GM12878 (cell line): ENCODE measurements around the gene MTFP1. TPM values are rescaled to one million over a fixed set of nuclear protein-coding genes. Genes with fewer than 3 reads are reported as not detected.

Source experiments
- ATAC-seq: fragments of 200-7000 bp; cut with Tn5 transposase; 3 replicates; pipeline ENCODE4 v1.9.1; 2020; ENCODE audit warnings: mild to moderate bottlenecking, moderate library complexity
- BruUV-seq: library from RNA; stranded (reverse); fragments of 400-500 nt; replicated peaks from 2 replicates; lab custom pipeline; 2021; lab: Mats Ljungman, UMichigan
- CTCF ChIA-PET: fragments of 300-600 bp; sonication (Branson Sonifier 250); formaldehyde crosslinking; extraction: SDS; loops from one replicate; lab custom pipeline; 2021; ENCODE audit warnings: inconsistent platforms; lab: Yijun Ruan, JAX
- POLR2A ChIA-PET: fragments of 350-600 bp; formaldehyde crosslinking; extraction: SDS; loops from one replicate; lab custom pipeline; 2021; ENCODE audit warnings: inconsistent platforms; lab: Charles Lee
- RAD21 ChIA-PET: fragments of 300-600 bp; sonication (Branson Sonifier 250); formaldehyde crosslinking; loops from one replicate; lab custom pipeline; 2023; ENCODE audit warnings: antibody characterized with exemption; ENCODE audit not compliant: unreplicated experiment; lab: Charles Lee
- SMC1A ChIA-PET: fragments of 300-600 bp; sonication (Branson Sonifier 250); formaldehyde crosslinking; loops from one replicate; lab custom pipeline; 2023; ENCODE audit not compliant: unreplicated experiment, uncharacterized antibody; lab: Charles Lee
- DNase-seq: peaks from one replicate; pipeline ENCODE4 v3.0.0-alpha.2; 2011; ENCODE audit warnings: low read depth, low spot score
- FAIRE-seq: peaks from 3 replicates; lab custom pipeline; 2011; peaks lifted over from hg19 to GRCh38; lab: Jason Lieb, UNC
- H2AFZ ChIP-seq: 2 replicates; pipeline ENCODE4 v1.6.0; 2011; ENCODE audit warnings: low read depth, low read length, control low read depth; ENCODE audit not compliant: control insufficient read depth
- H3K27ac ChIP-seq: 2 replicates; pipeline ENCODE4 v1.5.1; 2011; ENCODE audit warnings: control low read depth; ENCODE audit not compliant: control insufficient read depth, insufficient read depth
- H3K27me3 ChIP-seq, 2 experiments: replicated peaks in 1 of 2; 2 replicates each; pipeline versions ENCODE4 v1.6.0 to v1.6.1; 2011; ENCODE audit warnings: low read length in 1 of 2; ENCODE audit not compliant: control insufficient read depth in 2 of 2, insufficient read depth in 2 of 2
- H3K36me3 ChIP-seq, 2 experiments: 2 replicates each; pipeline ENCODE4 v1.5.1; 2011; ENCODE audit warnings: low read length in 1 of 2; ENCODE audit not compliant: control insufficient read depth in 2 of 2, insufficient read depth in 2 of 2
- H3K4me1 ChIP-seq: 2 replicates; pipeline ENCODE4 v1.6.1; 2011; ENCODE audit warnings: mild to moderate bottlenecking, low read length, moderate library complexity, mixed read lengths; ENCODE audit not compliant: control insufficient read depth, insufficient read depth
- H3K4me2 ChIP-seq: 2 replicates; pipeline ENCODE4 v1.6.0; 2011; ENCODE audit warnings: control low read depth; ENCODE audit not compliant: control insufficient read depth, insufficient read depth
- H3K4me3 ChIP-seq: fragments of 200-600 bp; sonication (generic); 2 replicates; pipeline ENCODE4 v1.5.1; 2016
- H3K79me2 ChIP-seq: 2 replicates; pipeline ENCODE4 v1.6.0; 2011; ENCODE audit warnings: low read length; ENCODE audit not compliant: control insufficient read depth, insufficient read depth
- H3K9ac ChIP-seq: 2 replicates; pipeline ENCODE4 v1.8.0; 2011; ENCODE audit warnings: low read length, control low read depth, mixed read lengths; ENCODE audit not compliant: control insufficient read depth, insufficient read depth
- H3K9me3 ChIP-seq: replicated peaks from 3 replicates; pipeline ENCODE4 v1.5.1; 2011; ENCODE audit warnings: mild to moderate bottlenecking, low read length; ENCODE audit not compliant: control insufficient read depth, insufficient read depth
- H4K20me1 ChIP-seq: 2 replicates; pipeline ENCODE4 v1.6.0; 2011; ENCODE audit not compliant: control insufficient read depth, insufficient read depth
- BCLAF1 ChIP-seq: fragments of 450-650 bp; IDR thresholded peaks from 2 replicates; pipeline ENCODE4 v1.6.1; 2017; ENCODE audit warnings: antibody characterized with exemption, mild to moderate bottlenecking, moderate library complexity
- BHLHE40 ChIP-seq, 2 experiments: fragments of 450-650 bp in 1 of 2; IDR thresholded peaks; 2 replicates each; pipeline ENCODE4 v1.6.1; 2011 to 2017; ENCODE audit warnings: low read depth in 2 of 2, borderline replicate concordance in 1 of 2, improper control_type of control experiment in 1 of 2, low read length in 1 of 2, mild to moderate bottlenecking in 1 of 2
- CHD4 ChIP-seq: fragments of 200-600 bp; sonication (generic); IDR thresholded peaks from 2 replicates; pipeline ENCODE4 v1.6.1; 2016; ENCODE audit warnings: mild to moderate bottlenecking
- EP300 ChIP-seq, 2 experiments: fragments of 150-350 bp in 1 of 2; IDR thresholded peaks; 2 replicates each; pipeline ENCODE4 v1.6.1; 2011 to 2012; ENCODE audit warnings: low read depth in 2 of 2, low read length in 2 of 2, borderline replicate concordance in 1 of 2, improper control_type of control experiment in 1 of 2, inconsistent platforms in 1 of 2; ENCODE audit not compliant: control insufficient read depth in 1 of 2
- FOS ChIP-seq: IDR thresholded peaks from 3 replicates; pipeline ENCODE4 v1.6.1; 2011; ENCODE audit warnings: borderline replicate concordance; ENCODE audit not compliant: insufficient read length; ENCODE audit errors: extremely low read depth
- IKZF1 ChIP-seq: fragments of 450-650 bp; conservative IDR thresholded peaks from 2 replicates; pipeline ENCODE4 v1.6.1; 2017; ENCODE audit warnings: antibody characterized with exemption, mild to moderate bottlenecking
- JUNB ChIP-seq: IDR thresholded peaks from 2 replicates; pipeline ENCODE4 v1.6.1; 2016; ENCODE audit warnings: antibody characterized with exemption, mild to moderate bottlenecking
- KLF5 ChIP-seq: fragments of 450-650 bp; IDR thresholded peaks from 2 replicates; pipeline ENCODE4 v1.6.1; 2014; ENCODE audit warnings: mild to moderate bottlenecking; ENCODE audit not compliant: partially characterized antibody
- MEF2A ChIP-seq: IDR thresholded peaks from 2 replicates; pipeline ENCODE4 v1.6.1; 2011; ENCODE audit warnings: low read depth, mild to moderate bottlenecking, low read length, moderate library complexity; ENCODE audit not compliant: insufficient read depth
- MYC ChIP-seq: IDR thresholded peaks from 2 replicates; pipeline ENCODE4 v1.6.1; 2011; ENCODE audit warnings: mild to moderate bottlenecking, low read length, moderate library complexity, inconsistent platforms; ENCODE audit not compliant: insufficient read depth, insufficient replicate concordance, insufficient read length, severe bottlenecking
- NBN ChIP-seq: fragments of 450-650 bp; IDR thresholded peaks from 2 replicates; pipeline ENCODE4 v1.6.1; 2016
- NFIC ChIP-seq: IDR thresholded peaks from 2 replicates; pipeline ENCODE4 v1.6.1; 2012; ENCODE audit warnings: low read depth, mild to moderate bottlenecking, inconsistent platforms, low read length, moderate library complexity
- NR2F1 ChIP-seq: fragments of 450-650 bp; conservative IDR thresholded peaks from 2 replicates; pipeline ENCODE4 v1.6.1; 2017; ENCODE audit warnings: mild to moderate bottlenecking
- POLR2AphosphoS2 ChIP-seq: IDR thresholded peaks from 2 replicates; pipeline ENCODE4 v1.6.1; 2011; ENCODE audit warnings: low read depth, mild to moderate bottlenecking, low read length, improper control_type of control experiment, moderate library complexity
- POU2F2 ChIP-seq: IDR thresholded peaks from 3 replicates; pipeline ENCODE4 v1.6.1; 2011; ENCODE audit warnings: low read depth, mild to moderate bottlenecking, low read length, borderline replicate concordance
- RB1 ChIP-seq: fragments of 450-650 bp; formaldehyde crosslinking; IDR thresholded peaks from 2 replicates; pipeline ENCODE4 v1.6.1; 2017; ENCODE audit warnings: mild to moderate bottlenecking, borderline replicate concordance
- RCOR1 ChIP-seq: conservative IDR thresholded peaks from 2 replicates; pipeline ENCODE4 v1.6.1; 2012; ENCODE audit warnings: low read depth, low read length, improper control_type of control experiment
- SMAD1 ChIP-seq: fragments of 450-650 bp; IDR thresholded peaks from 2 replicates; pipeline ENCODE4 v1.6.1; 2018; ENCODE audit warnings: mild to moderate bottlenecking, low read depth; ENCODE audit not compliant: partially characterized antibody
- TARDBP ChIP-seq: IDR thresholded peaks from 2 replicates; pipeline ENCODE4 v1.6.1; 2016; ENCODE audit warnings: borderline replicate concordance
- ZNF24 ChIP-seq: fragments of 450-650 bp; IDR thresholded peaks from 2 replicates; pipeline ENCODE4 v1.6.1; 2017; ENCODE audit warnings: antibody characterized with exemption, mild to moderate bottlenecking
- ZNF274 ChIP-seq: IDR thresholded peaks from one replicate; pipeline ENCODE4 v1.8.0; 2011; ENCODE audit not compliant: insufficient read length, insufficient read depth
- WGBS: methylation state at CpG from one replicate; pipeline ENCODE4 v1.1.6; 2016; ENCODE audit warnings: low lambda C conversion rate; ENCODE audit not compliant: insufficient replicate concordance, insufficient coverage; ENCODE audit errors: missing lambda C conversion rate; 5-methylcytosine and 5-hydroxymethylcytosine counted together
- in situ Hi-C: fragments of 300-500 bp; cut with MboI; formaldehyde crosslinking; loops from 9 replicates; pipeline ENCODE4 v1.14.3; 2018; ENCODE audit warnings: mixed read lengths
- intact Hi-C: fragments of 100-400 bp; cut with micrococcal nuclease; formaldehyde crosslinking; loops from one replicate; pipeline ENCODE4 v1.14.2; 2022; ENCODE audit not compliant: unreplicated experiment
- polyA plus RNA-seq, 11 experiments: library from polyadenylated mRNA; depleted of rRNA in 4 of 11; unstranded in 6 of 11; stranded (reverse) in 5 of 11; fragments of >200 nt; fragmentation: Nextera tagmentation in 4 of 11; fragmentation: Illumina TruSeq in 1 of 11; extraction: Ambion mirVana in 4 of 11; extraction: Trizol in 1 of 11; gene quantifications; 1 replicate in 1 of 11; 2 replicates in 10 of 11; pipeline versions ENCODE4 v1.2.1 to v1.2.3, GENCODE V29; 2011 to 2016; ENCODE audit warnings: inconsistent platforms in 2 of 11, missing spikeins in 2 of 11, low read depth in 1 of 11
- total RNA-seq, 4 experiments: library from RNA; depleted of rRNA in 3 of 4; stranded (reverse); fragments of >200 nt in 3 of 4; fragmentation: Illumina TruSeq in 1 of 4; extraction: Trizol in 1 of 4; gene quantifications; 2 replicates each; pipeline versions ENCODE4 v1.2.1 to v1.2.3, GENCODE V29; 2013 to 2021

The MTFP1 gene
- total and polyA plus RNA-seq, 10 of the 15 experiments (the other 5 are each of a cell fraction or from before 2014, with no cell fraction given): 20.5 to 133 (median 59.8) TPM

GRCh38 chr22:30386960-30387827, 38.4 kb upstream of the MTFP1 start, which contains the start of gene RNF215:
RNF215 (minus strand) TSS chr22:30387411; CDS start chr22:30387313, 98 bp downstream.
- peak within 1 kb of the TSS; percentile 89 for H3K4me2 ChIP-seq
- H4K20me1 ChIP-seq: no peaks in the 10 kb centered on the region
- 5% methylated on average over 36 of the region's 95 CpGs for WGBS
- peak within 1 kb of the TSS; percentile 58 for H3K9ac ChIP-seq
- ChIA-PET CTCF (interaction anchor here (0.6 to 14.9 kb wide), 20 partner anchors 13 to 677 kb away, joined by 3 to 436 read pairs (median 3); partner anchors contain the start of genes CASTOR1 and TBC1D10A), POLR2A (interaction anchor here (1.0 kb wide), 3 partner anchors 36 to 99 kb away, joined by 3 to 4 read pairs (median 4); partner anchors contain the start of gene CASTOR1), SMC1A (interaction anchor here (0.6 to 14.7 kb wide), 10 partner anchors 9 to 280 kb away, joined by 3 to 201 read pairs (median 3); partner anchors contain the start of gene CASTOR1), RAD21 (interaction anchor here (0.6 to 13.8 kb wide), 17 partner anchors 11 to 275 kb away, joined by 3 to 277 read pairs (median 4); partner anchors contain the start of genes CASTOR1, CCDC157, MTFP1 and SF3A1)
- no peak within 1 kb of the TSS; the same call in 1 of the 2 replicates for H3K27ac ChIP-seq
- H3K4me3 ChIP-seq: peak within 1 kb of the TSS; percentile 77; the same call in 1 of the 2 replicates
- H2AFZ ChIP-seq: peak within 1 kb of the TSS; percentile 89
- intact Hi-C loops: loop anchor here (1.0 to 5.0 kb wide), 3 partner anchors 99 to 280 kb away; no protein-coding TSS in a partner anchor
- in situ Hi-C loops: loop anchor here (5.0 kb wide), 1 partner anchor 100 kb away; the partner anchor contains the start of gene CASTOR1
- ATAC-seq (peak; percentile 88), DNase-seq (no peak), FAIRE-seq (no peak)
- no peaks in the 10 kb centered on the region for H3K36me3 ChIP-seq
- no peaks in the 10 kb centered on the region for H3K27me3 ChIP-seq
- peaks cover 15% of the 10 kb centered on the region for H3K4me1 ChIP-seq
- no peaks in the 10 kb centered on the region for H3K79me2 ChIP-seq
- H3K9me3 ChIP-seq: peaks cover 2% of the 10 kb centered on the region; the same call in 2 of the 3 replicates
- BruUV-seq: no TSS peak
- TF ChIP-seq MYC: no peak
- no peak for TF ChIP-seq POLR2AphosphoS2
- no peak for TF ChIP-seq RB1
- TF ChIP-seq RCOR1: no peak
- no peak for TF ChIP-seq TARDBP
- TF ChIP-seq SMAD1: no peak
- TF ChIP-seq JUNB: no peak
- TF ChIP-seq NBN: no peak
- peak; percentile 33; the same call in 1 of the 2 replicates for TF ChIP-seq IKZF1
- TF ChIP-seq NFIC: no peak
- no peak for TF ChIP-seq BCLAF1
- TF ChIP-seq NR2F1: 0 out of 2 replicates have a peak, but pooled peaks have one; percentile 43
- no peak for TF ChIP-seq EP300 (IDR thresholded peaks at IDR 0.05; ENCODE audit: borderline replicate concordance in 1 of 2, control insufficient read depth in 1 of 2, low read depth in 2 of 2, low read length in 2 of 2)
- TF ChIP-seq POU2F2: no peak
- TF ChIP-seq ZNF274: no peak
- no peak for TF ChIP-seq ZNF24
- no peak for TF ChIP-seq MEF2A
- TF ChIP-seq BHLHE40 (IDR thresholded peaks at IDR 0.05; ENCODE audit: borderline replicate concordance in 1 of 2, low read depth in 2 of 2, low read length in 1 of 2): peak; percentile 20 to 31; a peak in 2 of 4 replicates
- TF ChIP-seq KLF5: no peak
- no peak for TF ChIP-seq FOS
- no peak for TF ChIP-seq CHD4
